ENCODE data around the gene GATAD2B.
A peak's percentile ranks its signal among the peaks of the same experiment; 100 is the strongest.
"Not testable (repeated sequence)": the region's sequence is repeated elsewhere in the genome, so short reads cannot be mapped to it uniquely, and the experiment has no call there.

GATAD2B gene

DNA sequence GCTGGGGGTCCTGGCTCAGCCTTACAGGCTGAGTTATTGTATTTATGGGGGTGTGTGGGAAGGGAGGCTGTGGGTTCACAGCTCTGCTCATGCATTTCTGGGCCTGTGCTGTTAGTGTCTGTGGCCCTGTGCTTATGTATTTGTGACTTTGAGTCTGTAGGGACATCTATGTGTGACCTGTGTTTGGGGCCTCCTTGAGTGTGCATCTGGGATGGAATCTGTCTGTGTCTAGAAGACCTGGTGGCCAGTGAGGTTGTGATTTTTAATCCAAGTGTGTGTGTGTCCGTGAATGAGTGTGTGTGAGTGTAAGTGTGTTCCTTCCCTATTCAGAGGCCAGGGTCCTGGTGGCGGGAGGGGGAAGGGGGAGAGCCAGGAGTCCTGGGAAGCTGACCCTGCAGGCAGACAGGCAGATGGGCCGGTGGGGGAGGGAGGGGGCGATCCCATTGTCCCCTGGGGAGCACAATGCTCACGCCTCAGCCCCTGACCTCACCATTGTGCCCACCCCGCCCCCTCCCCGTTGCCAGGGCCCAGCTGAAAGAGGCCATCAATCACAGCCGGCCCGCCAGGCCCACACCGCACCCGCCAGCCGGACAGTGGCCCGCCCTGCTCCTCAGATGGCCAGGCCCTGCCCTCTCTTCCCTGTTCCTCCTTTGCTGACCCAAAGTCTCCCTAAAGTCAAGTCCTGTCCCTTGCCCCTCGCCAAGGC lies 128.0 kb downstream of the GATAD2B start:
- no peak for DNase-seq

GRCh38 chr1:153793973-153794615 lies 128.7 kb downstream of the GATAD2B start:
- no peak for DNase-seq

GRCh38 chr1:153793261-153793972 lies 129.4 kb downstream of the GATAD2B start:
- no peak for DNase-seq

GRCh38 chr1:153792631-153793041 lies 130.1 kb downstream of the GATAD2B start:
- no peak for DNase-seq

- DNase-seq: no peak
Measured at GRCh38 chr1:153791648-153792253, 131.0 kb downstream of the GATAD2B start.

- DNase-seq: no peak
Measured at GRCh38 chr1:153790966-153791647, 131.7 kb downstream of the GATAD2B start.

GRCh38 chr1:153790313-153790965 lies 132.3 kb downstream of the GATAD2B start:
- no peak for DNase-seq

- no peak for DNase-seq
Measured at GRCh38 chr1:153789478-153790034, 133.2 kb downstream of the GATAD2B start.

GRCh38 chr1:153786038-153786790 lies 136.6 kb downstream of the GATAD2B start:
- DNase-seq: no peak

GRCh38 chr1:153783233-153784190 lies 139.3 kb downstream of the GATAD2B start:
- peak; percentile 87 for DNase-seq

- DNase-seq: not testable (repeated sequence)
Measured at GRCh38 chr1:153782648-153783047, 140.1 kb downstream of the GATAD2B start.

DNA sequence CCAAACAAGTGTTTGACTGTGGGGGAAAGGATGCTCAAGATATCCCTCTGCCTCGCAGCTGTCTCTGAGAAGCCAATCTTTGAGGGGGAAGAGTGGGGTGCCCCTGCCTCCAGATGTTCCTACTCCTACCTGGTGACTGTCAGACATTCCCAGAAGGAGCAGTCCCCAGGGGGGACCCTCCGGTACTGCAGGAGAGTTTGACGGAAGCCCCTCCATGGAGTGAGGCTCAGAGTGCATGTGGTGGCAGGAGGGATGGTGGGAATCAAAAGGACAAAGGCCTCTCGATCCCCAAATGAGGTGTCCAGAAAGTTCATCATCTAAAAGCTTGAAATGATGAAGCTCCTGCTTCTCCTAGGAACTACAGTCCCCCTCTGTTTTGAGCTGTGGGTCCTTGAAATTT lies 142.2 kb downstream of the GATAD2B start:
- DNase-seq: no peak

GRCh38 chr1:153779781-153780541 lies 142.8 kb downstream of the GATAD2B start:
- no peak for DNase-seq

DNA sequence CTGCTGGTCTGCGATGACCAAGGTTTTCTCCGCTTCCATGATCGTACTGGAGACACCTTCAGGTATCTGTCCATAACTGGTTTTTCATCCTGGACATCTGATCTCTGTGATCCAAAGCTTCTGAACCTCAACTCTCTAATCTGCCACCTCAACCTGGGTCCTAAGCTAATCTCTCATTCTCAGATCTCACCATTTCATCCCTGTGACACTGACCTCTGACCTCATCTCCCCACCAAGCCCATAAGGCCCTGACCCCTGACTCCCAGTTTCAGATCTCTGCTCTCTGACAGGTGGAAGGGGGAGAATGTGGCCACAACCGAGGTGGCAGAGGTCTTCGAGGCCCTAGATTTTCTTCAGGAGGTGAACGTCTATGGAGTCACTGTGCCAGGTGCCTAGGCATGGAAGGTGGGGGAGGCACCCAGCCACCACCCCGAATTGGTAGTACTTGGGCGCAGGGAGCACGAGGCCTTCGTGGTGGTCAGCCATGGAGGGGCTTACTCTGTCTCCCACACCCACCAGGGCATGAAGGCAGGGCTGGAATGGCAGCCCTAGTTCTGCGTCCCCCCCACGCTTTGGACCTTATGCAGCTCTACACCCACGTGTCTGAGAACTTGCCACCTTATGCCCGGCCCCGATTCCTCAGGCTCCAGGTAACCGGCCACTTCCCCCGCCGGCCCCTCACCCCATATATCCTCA lies 143.8 kb downstream of the GATAD2B start:
- DNase-seq: no peak

DNA sequence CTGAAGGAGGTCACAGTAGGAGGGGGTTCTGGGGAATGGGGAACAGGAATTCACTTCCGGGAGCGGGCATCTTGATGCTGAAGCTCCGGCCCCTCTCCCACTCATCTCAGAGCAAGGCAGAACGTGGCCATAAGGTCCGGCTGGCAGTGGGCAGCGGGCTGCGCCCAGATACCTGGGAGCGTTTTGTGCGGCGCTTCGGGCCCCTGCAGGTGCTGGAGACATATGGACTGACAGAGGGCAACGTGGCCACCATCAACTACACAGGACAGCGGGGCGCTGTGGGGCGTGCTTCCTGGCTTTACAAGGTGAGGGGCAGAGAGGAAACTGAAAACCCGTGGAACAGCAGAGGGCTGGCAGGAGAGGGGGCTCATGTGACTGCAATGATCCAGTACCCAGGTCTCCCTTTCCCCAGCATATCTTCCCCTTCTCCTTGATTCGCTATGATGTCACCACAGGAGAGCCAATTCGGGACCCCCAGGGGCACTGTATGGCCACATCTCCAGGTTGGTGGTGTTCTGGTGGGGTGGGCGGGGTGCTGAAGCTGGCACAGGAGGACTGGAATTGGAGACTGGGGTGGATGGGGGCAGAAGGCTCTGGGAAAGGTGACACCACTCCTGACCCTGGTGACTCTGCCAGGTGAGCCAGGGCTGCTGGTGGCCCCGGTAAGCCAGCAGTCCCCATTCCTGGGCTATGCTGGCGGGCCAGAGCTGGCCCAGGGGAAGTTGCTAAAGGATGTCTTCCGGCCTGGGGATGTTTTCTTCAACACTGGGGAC lies 144.5 kb downstream of the GATAD2B start:
- no peak for DNase-seq

GRCh38 chr1:153777648-153778047 lies 145.1 kb downstream of the GATAD2B start:
- DNase-seq: no peak

GRCh38 chr1:153776845-153777370 lies 145.9 kb downstream of the GATAD2B start:
- DNase-seq: no peak

- no peak for DNase-seq
Measured at GRCh38 chr1:153776352-153776751, 146.4 kb downstream of the GATAD2B start.

Data from activated T-cell treated with anti-CD3 and anti-CD28 coated beads for 4 hours (primary cell).